Tibial nerve (tissue), 3 donors: Measurements from ENCODE around the gene GRM7.

Source experiments
- POLR2A ChIP-seq, 2 donors: fragments of 450-650 bp; IDR thresholded peaks; one replicate each; pipeline ENCODE4 v1.6.1; 2017; ENCODE audit warnings: antibody characterized with exemption in 2 of 2, mild to moderate bottlenecking in 2 of 2, moderate library complexity in 2 of 2
- TF ChIP-seq, protein P1 (sequence below), 5 experiments: fragments of 200-600 bp in 3 of 5; fragments of 450-650 bp in 2 of 5; sonication (generic) in 3 of 5; IDR thresholded peaks; one replicate each; pipeline ENCODE4 v1.5.1; 2016 to 2019; ENCODE audit warnings: antibody characterized with exemption in 5 of 5, mild to moderate bottlenecking in 3 of 5, moderate library complexity in 2 of 5

DNA sequence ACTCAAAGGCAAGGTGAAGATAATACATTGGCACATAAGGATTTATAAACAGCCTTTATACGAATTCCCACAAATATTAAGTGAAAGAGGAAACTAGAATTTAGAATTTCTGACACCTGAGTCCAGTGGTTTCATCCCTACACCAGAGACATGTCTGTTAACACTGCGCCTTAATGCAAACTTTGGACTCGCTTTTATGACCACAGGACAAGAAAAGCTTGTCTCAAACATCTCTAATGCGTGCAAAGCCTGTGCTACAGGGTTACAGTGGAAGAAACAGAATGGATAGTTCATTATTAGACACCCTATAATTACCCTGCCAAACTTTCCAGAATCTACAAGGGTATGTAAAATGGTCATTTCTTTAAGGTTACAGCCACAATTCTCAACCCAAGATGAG lies 802.9 kb downstream of the GRM7 start:
- no peak for TF ChIP-seq POLR2A (IDR thresholded peaks at IDR 0.05)
- TF ChIP-seq, protein P1, sequence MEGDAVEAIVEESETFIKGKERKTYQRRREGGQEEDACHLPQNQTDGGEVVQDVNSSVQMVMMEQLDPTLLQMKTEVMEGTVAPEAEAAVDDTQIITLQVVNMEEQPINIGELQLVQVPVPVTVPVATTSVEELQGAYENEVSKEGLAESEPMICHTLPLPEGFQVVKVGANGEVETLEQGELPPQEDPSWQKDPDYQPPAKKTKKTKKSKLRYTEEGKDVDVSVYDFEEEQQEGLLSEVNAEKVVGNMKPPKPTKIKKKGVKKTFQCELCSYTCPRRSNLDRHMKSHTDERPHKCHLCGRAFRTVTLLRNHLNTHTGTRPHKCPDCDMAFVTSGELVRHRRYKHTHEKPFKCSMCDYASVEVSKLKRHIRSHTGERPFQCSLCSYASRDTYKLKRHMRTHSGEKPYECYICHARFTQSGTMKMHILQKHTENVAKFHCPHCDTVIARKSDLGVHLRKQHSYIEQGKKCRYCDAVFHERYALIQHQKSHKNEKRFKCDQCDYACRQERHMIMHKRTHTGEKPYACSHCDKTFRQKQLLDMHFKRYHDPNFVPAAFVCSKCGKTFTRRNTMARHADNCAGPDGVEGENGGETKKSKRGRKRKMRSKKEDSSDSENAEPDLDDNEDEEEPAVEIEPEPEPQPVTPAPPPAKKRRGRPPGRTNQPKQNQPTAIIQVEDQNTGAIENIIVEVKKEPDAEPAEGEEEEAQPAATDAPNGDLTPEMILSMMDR (IDR thresholded peaks at IDR 0.05), result no peak
